Measurements from ENCODE around the gene TBC1D22A.

DNA sequence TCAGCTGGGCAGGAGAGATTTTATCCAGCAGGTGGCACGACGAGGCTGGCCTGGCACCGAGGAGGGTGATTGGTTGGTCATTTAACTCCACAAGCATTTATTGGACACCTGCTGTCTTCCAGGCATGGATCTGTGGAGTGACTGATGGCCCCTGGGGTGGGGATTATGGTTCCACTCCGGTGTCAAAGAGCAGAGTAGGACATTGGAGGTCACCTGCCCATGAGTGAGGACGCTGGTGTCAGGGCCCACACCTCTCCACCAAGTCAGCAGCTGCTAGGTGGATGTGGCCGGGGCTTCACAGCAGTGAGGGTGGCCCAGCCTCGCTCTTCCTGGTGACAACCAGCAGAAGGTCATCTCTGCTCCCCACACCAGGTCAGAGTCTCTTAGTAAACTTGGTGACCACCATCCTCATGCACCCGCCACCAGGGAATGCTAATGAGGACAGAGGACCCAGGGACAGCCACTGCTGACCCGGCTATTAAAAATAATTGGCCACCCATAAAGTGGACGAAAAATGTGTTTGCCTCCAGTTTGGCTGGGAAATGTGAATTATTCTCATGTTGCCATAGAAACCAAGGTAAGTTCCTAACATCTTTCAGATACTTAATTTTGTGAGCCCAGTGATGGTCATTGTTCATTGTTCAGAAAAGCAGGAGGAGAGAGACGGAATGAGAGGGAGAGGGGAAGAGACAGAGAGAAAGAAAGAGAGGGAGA is 428.7 kb downstream of the TBC1D22A start:
- TF ChIP-seq, protein P1, sequence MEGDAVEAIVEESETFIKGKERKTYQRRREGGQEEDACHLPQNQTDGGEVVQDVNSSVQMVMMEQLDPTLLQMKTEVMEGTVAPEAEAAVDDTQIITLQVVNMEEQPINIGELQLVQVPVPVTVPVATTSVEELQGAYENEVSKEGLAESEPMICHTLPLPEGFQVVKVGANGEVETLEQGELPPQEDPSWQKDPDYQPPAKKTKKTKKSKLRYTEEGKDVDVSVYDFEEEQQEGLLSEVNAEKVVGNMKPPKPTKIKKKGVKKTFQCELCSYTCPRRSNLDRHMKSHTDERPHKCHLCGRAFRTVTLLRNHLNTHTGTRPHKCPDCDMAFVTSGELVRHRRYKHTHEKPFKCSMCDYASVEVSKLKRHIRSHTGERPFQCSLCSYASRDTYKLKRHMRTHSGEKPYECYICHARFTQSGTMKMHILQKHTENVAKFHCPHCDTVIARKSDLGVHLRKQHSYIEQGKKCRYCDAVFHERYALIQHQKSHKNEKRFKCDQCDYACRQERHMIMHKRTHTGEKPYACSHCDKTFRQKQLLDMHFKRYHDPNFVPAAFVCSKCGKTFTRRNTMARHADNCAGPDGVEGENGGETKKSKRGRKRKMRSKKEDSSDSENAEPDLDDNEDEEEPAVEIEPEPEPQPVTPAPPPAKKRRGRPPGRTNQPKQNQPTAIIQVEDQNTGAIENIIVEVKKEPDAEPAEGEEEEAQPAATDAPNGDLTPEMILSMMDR (IDR thresholded peaks at IDR 0.05 in 4 of 5, conservative IDR thresholded peaks at IDR 0.05 in 1 of 5), result no peak
- TF ChIP-seq POLR2A (IDR thresholded peaks at IDR 0.05), result no peak

All from gastrocnemius medialis (tissue), 4 donors.